Cardiac muscle cell (in vitro differentiated cells and primary cell): ENCODE measurements around the gene HOXB4. TPM values are rescaled to one million over a fixed set of nuclear protein-coding genes. Genes with fewer than 3 reads are reported as not detected.

Experiments
- DNase-seq, 2 donors: peaks; one replicate each; pipeline versions ENCODE4 v3.0.0 to v3.0.0-alpha.2; 2010 to 2017; ENCODE audit warnings: low read depth in 1 of 2, low spot score in 1 of 2
- H3K27ac ChIP-seq: fragments of 200-600 bp; sonication (generic); 2 replicates; pipeline ENCODE4 v1.5.1; 2016
- H3K27me3 ChIP-seq: fragments of 200-600 bp; sonication (generic); 2 replicates; pipeline ENCODE4 v1.6.0; 2016; ENCODE audit warnings: control low read depth
- H3K36me3 ChIP-seq: fragments of 200-600 bp; sonication (generic); 2 replicates; pipeline ENCODE4 v1.5.1; 2016; ENCODE audit warnings: control low read depth
- H3K4me1 ChIP-seq: fragments of 200-600 bp; sonication (generic); 2 replicates; pipeline ENCODE4 v1.8.1; 2017; ENCODE audit warnings: low read depth, mild to moderate bottlenecking, mixed run types
- H3K4me3 ChIP-seq: fragments of 200-600 bp; sonication (generic); 2 replicates; pipeline ENCODE4 v1.5.1; 2016; ENCODE audit warnings: mild to moderate bottlenecking
- H3K9me3 ChIP-seq: fragments of 200-600 bp; sonication (generic); 2 replicates; pipeline ENCODE4 v1.5.1; 2017; ENCODE audit warnings: low read depth, mild to moderate bottlenecking, control low read depth
- polyA plus RNA-seq: library from polyadenylated mRNA; unstranded; fragments of >200 nt; fragmentation: Nextera tagmentation; extraction: Ambion mirVana; gene quantifications from 2 replicates; pipeline ENCODE4 v1.2.1, GENCODE V29; 2016
- total RNA-seq: library from RNA; depleted of rRNA; stranded (reverse); fragments of >200 nt; gene quantifications from 2 replicates; pipeline ENCODE4 v1.2.3, GENCODE V29; 2016
- TF ChIP-seq, protein P1 (sequence below): IDR thresholded peaks from 2 replicates; pipeline ENCODE4 v1.5.1; 2012; ENCODE audit warnings: low read depth, mild to moderate bottlenecking, low read length

Gene HOXB4
- total and polyA plus RNA-seq, 2 experiments from 2014 or later = 5.4 to 12.5 TPM

DNA sequence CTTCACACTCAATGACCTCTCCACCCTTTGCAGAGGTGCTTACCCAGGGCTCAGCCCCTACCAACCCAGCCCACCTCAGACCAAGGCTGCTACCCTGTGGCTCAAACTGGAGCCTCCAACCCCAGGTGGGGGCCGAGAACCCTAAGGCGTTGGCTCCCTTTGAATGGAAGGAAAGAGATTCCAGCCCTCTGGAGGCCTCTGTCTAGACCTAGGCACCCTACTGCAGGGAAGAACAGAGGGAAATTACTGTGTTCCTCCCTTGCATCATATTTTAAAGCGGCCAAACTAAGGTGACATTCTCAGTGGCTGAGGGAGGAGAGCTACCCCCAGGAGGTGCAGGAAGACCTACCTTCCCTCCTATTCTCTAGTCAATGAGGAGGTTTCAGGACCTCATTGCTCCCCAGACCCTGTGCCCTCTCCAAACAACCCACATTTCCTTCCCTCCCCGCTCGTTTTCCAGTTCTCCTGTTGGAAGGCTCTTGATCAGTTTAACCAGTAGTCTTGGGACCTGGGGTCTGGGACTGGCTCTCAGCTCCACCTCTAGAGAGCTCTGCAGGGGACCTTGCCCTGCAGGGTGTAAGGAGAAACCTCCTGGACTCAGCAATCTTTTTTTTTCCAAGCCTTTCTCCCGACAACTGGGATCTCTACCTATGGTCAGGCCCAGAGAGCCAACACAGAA, 42.5 kb upstream of the HOXB4 start:
- H3K27ac ChIP-seq = no peak overlapping the region
- no peaks in the 10 kb centered on the region for H3K9me3 ChIP-seq
- H3K4me3 ChIP-seq = no peak overlapping the region
- peaks cover 7% of the 10 kb centered on the region for H3K4me1 ChIP-seq
- H3K36me3 ChIP-seq = no peaks in the 10 kb centered on the region
- TF ChIP-seq, protein P1, sequence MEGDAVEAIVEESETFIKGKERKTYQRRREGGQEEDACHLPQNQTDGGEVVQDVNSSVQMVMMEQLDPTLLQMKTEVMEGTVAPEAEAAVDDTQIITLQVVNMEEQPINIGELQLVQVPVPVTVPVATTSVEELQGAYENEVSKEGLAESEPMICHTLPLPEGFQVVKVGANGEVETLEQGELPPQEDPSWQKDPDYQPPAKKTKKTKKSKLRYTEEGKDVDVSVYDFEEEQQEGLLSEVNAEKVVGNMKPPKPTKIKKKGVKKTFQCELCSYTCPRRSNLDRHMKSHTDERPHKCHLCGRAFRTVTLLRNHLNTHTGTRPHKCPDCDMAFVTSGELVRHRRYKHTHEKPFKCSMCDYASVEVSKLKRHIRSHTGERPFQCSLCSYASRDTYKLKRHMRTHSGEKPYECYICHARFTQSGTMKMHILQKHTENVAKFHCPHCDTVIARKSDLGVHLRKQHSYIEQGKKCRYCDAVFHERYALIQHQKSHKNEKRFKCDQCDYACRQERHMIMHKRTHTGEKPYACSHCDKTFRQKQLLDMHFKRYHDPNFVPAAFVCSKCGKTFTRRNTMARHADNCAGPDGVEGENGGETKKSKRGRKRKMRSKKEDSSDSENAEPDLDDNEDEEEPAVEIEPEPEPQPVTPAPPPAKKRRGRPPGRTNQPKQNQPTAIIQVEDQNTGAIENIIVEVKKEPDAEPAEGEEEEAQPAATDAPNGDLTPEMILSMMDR = no peak
- no peak for DNase-seq
- H3K27me3 ChIP-seq = peaks cover 100% of the 10 kb centered on the region

DNA sequence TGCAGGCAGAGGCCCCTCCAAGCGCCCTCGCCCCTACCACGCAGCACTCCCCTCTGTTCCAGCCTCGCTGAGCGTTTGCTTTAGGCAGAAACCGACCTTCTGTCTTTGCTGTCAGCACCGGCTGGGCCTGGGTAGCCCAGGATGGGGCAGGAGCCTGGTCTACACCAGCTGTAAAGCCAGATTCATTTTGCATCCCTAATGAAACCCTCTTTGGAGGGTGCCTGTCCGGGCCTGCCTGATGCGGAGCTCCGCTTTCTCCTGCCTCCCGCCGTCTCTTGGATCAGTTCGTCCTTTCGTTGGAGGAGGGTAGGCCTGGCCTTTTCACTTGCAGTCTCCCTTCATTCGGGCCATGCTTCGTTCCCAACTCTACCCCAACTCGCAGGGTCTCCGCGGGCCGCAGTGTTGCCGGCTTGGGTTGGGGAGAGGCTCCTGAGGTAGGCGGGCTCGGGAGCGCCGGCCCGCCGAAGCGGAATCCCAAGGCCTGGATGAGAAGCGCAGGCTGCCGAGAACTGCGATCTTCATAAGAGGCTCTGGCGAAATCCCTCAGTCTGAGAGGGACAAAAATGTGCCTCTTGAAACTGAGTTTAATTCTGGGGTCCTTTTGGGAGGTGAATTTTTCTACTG, 41.8 kb upstream of the HOXB4 start:
- H3K4me1 ChIP-seq = peaks cover 7% of the 10 kb centered on the region
- TF ChIP-seq, protein P1 = no peak
- DNase-seq = no peak
- no peak overlapping the region for H3K4me3 ChIP-seq
- H3K36me3 ChIP-seq = no peaks in the 10 kb centered on the region
- no peaks in the 10 kb centered on the region for H3K9me3 ChIP-seq
- no peak overlapping the region for H3K27ac ChIP-seq
- peaks cover 100% of the 10 kb centered on the region for H3K27me3 ChIP-seq

DNA sequence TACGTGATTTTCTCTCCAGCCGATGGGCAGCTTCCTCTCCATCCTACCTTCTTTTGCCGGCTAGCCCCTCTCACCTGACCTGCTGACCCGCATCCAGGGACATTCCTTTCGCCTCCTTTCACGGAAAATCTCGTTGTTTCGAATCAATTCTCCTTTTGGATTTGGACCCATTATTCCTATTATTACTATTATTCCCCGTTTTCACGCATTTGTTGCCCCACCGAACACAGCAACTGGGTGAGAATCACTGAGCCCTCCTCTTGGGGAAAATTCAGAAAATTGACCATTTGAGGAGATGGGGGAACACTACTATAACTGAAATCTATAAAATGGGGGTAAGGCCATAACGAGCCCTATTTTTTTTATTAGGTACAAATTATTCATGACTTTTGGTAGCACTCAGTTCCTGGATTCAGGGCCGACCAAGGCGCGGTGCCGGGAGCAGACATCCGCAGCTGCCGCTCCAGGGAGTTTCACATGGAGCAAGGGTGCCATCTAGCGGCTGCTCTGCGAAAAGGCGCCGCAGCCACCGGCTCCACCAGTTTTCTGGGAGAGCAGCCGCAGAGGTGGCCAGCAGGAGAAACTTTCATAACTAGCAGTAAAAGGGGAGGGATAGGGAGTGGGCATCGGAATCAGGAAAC, 40.2 kb upstream of the HOXB4 start:
- Histone ChIP-seq H3K4me3 (no peak overlapping the region), H3K27me3 (peaks cover 100% of the 10 kb centered on the region), H3K27ac (no peak overlapping the region), H3K4me1 (peaks cover 9% of the 10 kb centered on the region), H3K36me3 (no peaks in the 10 kb centered on the region), H3K9me3 (no peaks in the 10 kb centered on the region)
- TF ChIP-seq, protein P1 = peak; percentile 95
- peak; percentile 87 to 90 for DNase-seq

DNA sequence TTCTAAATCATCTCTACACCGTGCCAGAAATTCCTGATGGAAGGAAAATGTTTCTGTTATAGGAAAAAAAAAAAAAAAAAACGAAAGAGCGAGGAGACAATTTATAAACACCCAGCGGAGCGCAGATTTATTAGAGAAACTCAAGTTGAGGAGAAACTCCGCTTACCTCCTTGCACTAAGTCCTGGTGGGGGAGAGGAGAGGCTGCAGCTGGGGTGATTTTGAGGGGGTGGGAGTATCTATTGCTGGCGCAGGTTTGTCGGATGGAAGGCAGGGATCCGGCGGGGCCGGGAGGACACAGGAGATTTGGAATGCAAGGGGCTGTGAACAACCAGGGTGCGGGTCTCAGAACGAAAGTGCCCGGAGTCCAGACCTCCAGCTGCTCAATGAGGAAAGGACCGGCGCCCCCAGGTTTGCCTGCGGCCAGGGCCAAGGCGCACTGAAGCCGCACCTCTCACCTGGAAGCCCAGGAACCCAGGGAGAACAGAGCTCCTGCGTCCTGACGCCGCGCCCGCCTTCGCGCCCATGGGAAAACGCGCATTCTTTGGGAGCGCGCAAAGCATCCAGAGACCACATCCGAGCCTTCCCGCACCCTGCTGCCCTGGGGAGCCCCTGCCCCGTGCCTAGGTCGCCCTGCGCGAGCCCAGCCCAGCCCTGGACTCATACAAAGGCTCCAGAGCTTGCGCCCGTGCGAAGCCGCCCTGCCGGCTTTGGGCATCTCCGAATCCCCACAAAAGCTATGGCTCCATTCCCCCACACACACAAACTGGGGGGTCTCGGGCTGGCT, 39.5 kb upstream of the HOXB4 start:
- Histone ChIP-seq H3K4me3 (no peak overlapping the region), H3K27ac (no peak overlapping the region)

More for the DNA sequence above, 39.5 kb upstream of the HOXB4 start:
- H3K27me3 ChIP-seq = peaks cover 100% of the 10 kb centered on the region
- no peaks in the 10 kb centered on the region for H3K9me3 ChIP-seq
- peaks cover 12% of the 10 kb centered on the region for H3K4me1 ChIP-seq
- DNase-seq = no peak
- TF ChIP-seq, protein P1 = no peak
- no peaks in the 10 kb centered on the region for H3K36me3 ChIP-seq
